Cardiac atrium fibroblast (primary cell): ENCODE data around the gene INIP. TPM values are rescaled to one million over a fixed set of nuclear protein-coding genes. Genes with fewer than 3 reads are reported as not detected.

Experiments
- total RNA-seq: library from RNA; depleted of rRNA; stranded (reverse); fragments of >200 nt; gene quantifications from 2 replicates; pipeline ENCODE4 v1.2.3, GENCODE V29; 2015

Gene INIP, protein sequence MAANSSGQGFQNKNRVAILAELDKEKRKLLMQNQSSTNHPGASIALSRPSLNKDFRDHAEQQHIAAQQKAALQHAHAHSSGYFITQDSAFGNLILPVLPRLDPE
- 11.4 and 15.1 TPM in 2 replicates for total RNA-seq

DNA sequence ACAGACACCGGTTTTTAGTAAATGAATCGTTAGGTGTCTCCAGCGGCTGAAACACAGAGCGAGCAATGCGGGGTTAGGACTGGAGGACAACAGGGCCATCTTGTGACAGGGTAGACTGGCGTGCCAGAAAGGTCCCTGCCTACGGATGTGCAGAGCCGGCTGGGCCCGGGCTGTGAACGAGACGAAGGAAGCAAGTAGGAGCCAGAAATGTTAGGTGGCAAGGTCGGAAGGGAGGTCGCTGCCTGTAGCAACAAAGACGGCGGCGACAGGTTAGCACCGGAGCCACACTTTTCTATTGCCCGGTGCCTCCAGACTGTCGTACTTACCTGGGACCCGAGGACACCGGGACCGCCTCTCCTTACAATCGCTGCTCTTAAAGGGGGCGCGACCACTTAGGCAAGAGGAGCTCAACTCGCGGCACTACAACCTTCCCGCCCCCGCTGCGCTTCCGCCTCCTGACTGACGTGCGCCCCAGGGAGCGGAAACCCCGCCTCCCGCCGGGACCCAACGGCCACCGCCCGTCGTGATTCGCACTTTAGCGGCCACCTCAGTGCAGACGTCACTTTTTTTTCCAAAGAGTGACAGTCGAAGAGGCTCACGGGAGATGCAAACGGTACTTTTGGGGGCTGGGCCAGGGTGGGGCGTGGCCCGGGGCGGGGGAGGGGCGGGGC, at the start of gene INIP:
Gene INIP, minus strand, starts transcription at position 457 of the 671 bp plus-strand sequence. CDS start 1,632 bp downstream, outside the sequence.

DNA sequence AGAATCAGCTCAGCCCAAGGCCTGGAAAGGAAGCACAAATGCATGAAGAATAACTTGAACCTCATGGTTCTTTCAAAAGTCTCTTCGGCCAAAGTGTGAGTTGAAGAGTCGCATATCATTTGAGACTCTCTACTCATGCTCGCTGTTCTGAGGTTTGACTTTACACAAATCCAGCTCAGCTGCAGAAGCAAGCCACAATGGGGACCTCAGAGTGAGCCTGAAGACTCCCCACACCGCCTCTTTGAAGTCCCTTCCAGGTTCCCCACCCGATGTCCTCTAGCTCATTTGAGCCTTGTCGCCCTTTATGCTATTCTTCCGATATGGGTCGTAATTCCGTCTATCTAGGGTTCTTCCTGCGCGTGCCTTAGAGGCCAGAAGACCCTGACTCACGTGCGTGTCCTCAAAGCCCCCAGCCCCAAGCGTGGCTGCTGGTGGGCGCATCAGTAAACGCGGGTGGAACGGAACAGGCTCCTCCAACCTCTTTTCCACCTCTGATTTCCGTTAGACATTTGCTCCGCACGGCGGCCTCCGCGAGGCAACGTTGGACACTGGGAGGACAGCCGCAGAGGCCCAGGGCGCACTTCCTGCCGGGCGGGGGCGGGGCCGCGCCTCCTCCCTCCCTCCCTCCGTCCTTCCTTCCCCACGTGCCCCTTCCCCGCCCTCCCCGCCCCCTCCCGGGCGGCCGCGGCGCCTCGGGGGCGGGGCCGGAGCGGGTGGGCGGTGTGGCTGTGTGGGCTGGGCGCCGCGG, 32.3 kb upstream of the INIP start, which contains the start of gene SNX30:
Gene SNX30, plus strand, starts transcription at position 745 of the 748 bp plus-strand sequence. CDS start 242 bp downstream, outside the sequence.

Other genes starting within 250 kb of the INIP start
- 0.36 and 1.3 TPM in 2 replicates for gene KIAA1958, start 231.3 kb downstream of the INIP start, total RNA-seq
- gene SNX30, start 32.6 kb upstream of the INIP start, total RNA-seq = 5.4 and 9.4 TPM in 2 replicates
- gene SLC46A2, start 172.8 kb upstream of the INIP start, total RNA-seq = not detected in 2 replicates